ENCODE data around the gene AMOTL2.

Gene AMOTL2

DNA sequence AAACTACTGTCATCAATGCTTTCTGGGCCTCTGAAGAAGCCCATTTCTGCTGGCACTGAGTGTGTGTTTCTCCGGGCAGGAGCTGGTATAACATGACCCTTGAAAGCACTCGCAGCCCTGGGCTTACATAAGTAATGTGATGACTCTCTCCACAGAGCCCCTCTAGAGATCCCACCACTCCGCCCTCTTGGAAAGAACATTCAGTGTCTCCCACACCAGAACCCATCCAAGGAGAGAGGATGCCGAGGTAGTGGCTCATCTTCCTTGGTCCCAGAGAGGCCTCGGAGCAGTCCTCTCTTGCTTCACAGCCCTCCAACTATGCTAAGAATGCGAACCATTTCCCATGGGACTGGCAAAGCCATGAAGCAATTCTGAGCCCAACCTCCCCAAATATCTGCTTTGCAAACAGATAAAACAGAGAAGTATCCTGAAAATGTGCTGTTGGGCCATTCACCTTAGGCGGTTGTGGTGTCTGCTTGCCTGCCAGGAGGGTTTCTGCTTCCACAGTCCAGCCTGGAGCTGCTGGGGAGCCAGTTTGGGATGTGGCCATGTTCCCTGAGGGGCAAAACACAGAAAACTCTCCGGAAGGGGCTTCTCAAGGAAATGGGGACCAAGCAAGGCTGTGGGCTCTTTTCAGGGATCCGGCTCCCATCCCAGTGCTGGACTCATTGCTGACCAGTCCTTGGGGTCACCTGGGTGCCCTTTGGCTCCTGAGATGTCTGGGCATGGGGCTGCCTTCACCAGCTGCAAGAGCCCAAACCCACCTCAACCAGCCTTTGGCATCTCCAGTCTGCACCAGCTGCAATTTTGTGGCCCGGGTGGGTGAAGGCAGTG is 47.3 kb downstream of the AMOTL2 start:
- H3K27ac ChIP-seq (ENCODE audit: poor library complexity, severe bottlenecking) = peak overlapping the region; percentile 100
- peaks cover 64% of the 10 kb centered on the region for H3K4me1 ChIP-seq (ENCODE audit: insufficient read depth, poor library complexity, severe bottlenecking)
- no peak overlapping the region for H3K4me3 ChIP-seq (ENCODE audit: severe bottlenecking)
- H3K9me3 ChIP-seq (ENCODE audit: severe bottlenecking) = no peaks in the 10 kb centered on the region
- DNase-seq (ENCODE audit: low spot score) (peak; percentile 91), ATAC-seq (ENCODE audit: low read depth) (peak; percentile 73)
- TF ChIP-seq, protein P1, sequence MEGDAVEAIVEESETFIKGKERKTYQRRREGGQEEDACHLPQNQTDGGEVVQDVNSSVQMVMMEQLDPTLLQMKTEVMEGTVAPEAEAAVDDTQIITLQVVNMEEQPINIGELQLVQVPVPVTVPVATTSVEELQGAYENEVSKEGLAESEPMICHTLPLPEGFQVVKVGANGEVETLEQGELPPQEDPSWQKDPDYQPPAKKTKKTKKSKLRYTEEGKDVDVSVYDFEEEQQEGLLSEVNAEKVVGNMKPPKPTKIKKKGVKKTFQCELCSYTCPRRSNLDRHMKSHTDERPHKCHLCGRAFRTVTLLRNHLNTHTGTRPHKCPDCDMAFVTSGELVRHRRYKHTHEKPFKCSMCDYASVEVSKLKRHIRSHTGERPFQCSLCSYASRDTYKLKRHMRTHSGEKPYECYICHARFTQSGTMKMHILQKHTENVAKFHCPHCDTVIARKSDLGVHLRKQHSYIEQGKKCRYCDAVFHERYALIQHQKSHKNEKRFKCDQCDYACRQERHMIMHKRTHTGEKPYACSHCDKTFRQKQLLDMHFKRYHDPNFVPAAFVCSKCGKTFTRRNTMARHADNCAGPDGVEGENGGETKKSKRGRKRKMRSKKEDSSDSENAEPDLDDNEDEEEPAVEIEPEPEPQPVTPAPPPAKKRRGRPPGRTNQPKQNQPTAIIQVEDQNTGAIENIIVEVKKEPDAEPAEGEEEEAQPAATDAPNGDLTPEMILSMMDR (IDR thresholded peaks at IDR 0.05; ENCODE audit: poor library complexity, severe bottlenecking) = no peak
- no peaks in the 10 kb centered on the region for H3K36me3 ChIP-seq (ENCODE audit: low read depth)
- H3K27me3 ChIP-seq (ENCODE audit: insufficient read depth, poor library complexity, severe bottlenecking) = no peaks in the 10 kb centered on the region

DNA sequence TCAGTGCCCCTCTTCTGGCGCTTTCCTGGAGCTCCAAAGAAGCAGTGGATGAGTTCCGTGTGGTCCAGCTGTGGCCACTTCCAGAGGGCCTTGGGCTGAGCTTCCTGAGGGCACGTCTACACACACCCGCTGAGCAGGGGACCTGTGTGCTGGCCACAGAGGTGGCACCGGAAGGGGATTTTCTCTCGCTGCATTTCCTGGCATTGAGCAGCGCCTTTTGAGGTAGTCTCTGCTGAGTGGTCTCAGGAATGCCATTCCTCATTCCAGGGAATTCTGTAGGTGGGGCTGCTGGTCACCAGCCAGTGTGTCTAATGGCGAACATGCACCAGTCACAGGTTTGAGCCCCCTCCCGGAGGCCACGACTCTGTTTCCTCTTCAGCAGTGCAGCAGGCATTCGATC is 48.1 kb downstream of the AMOTL2 start:
- H3K27ac ChIP-seq (ENCODE audit: poor library complexity, severe bottlenecking) = peak overlapping the region; percentile 100
- DNase-seq (ENCODE audit: low spot score) (peak; percentile 23), ATAC-seq (ENCODE audit: low read depth) (no peak)
- H3K4me1 ChIP-seq (ENCODE audit: insufficient read depth, poor library complexity, severe bottlenecking) = peaks cover 56% of the 10 kb centered on the region
- H3K9me3 ChIP-seq (ENCODE audit: severe bottlenecking) = no peaks in the 10 kb centered on the region
- H3K27me3 ChIP-seq (ENCODE audit: insufficient read depth, poor library complexity, severe bottlenecking) = no peaks in the 10 kb centered on the region
- no peak overlapping the region for H3K4me3 ChIP-seq (ENCODE audit: severe bottlenecking)
- H3K36me3 ChIP-seq (ENCODE audit: low read depth) = no peaks in the 10 kb centered on the region
- TF ChIP-seq, protein P1 (IDR thresholded peaks at IDR 0.05; ENCODE audit: poor library complexity, severe bottlenecking) = no peak

DNA sequence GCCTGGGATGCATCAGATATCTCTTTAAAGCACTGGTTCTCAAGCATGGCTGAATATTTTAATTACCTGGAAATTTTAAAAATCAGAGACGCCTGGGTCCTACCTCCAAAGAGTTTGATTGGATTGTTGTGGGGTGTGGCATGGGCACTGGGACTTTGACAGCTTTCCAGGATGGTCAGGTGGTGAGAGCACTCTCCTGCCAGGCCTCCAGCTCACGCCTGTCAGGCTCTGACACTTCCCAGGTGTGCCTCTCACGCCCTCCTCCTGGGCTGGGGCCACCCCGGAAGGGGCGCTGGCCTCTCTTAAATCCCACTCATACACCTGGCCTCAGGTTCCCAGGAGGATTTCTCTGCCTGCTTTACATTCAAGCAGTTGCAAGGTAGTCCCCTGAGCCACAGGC is 48.5 kb downstream of the AMOTL2 start:
- TF ChIP-seq, protein P1 (IDR thresholded peaks at IDR 0.05; ENCODE audit: poor library complexity, severe bottlenecking) = no peak
- H3K27ac ChIP-seq (ENCODE audit: poor library complexity, severe bottlenecking) = peak overlapping the region; percentile 100

DNA sequence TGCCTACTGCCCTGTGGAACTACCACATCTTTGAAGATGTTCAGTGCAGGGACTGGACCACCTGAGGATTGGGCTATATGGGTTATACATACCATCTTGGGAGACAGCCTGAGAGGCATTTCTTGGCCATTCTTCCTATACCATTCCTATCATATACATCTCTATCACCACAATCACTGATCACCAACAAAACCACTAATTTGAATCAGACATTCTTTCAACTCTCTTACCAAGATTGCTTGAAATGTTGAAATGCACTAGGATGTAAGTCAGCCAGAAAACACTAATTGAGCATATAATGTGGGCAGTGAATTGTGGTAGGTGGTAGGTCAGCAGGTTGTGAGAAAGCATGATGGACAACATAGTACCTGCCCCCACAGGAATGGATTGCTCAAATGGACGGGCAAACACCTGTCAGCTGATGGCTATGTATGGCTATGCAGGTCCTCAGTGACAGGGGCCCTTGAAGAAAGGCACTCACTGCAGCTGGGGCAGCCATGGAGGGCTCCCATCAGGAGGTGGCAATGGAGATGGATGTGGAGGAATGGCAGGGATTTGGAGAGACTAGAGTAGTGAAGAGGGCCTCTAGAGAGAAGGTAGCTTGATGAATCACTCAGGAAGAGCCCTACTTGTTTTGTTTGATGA is 49.1 kb downstream of the AMOTL2 start:
- TF ChIP-seq, protein P1 (IDR thresholded peaks at IDR 0.05; ENCODE audit: poor library complexity, severe bottlenecking) = no peak

More for the DNA sequence above, 48.5 kb downstream of the AMOTL2 start:
- Histone ChIP-seq H3K36me3 (ENCODE audit: low read depth) (no peaks in the 10 kb centered on the region), H3K9me3 (ENCODE audit: severe bottlenecking) (no peaks in the 10 kb centered on the region), H3K4me3 (ENCODE audit: severe bottlenecking) (no peak overlapping the region), H3K27me3 (ENCODE audit: insufficient read depth, poor library complexity, severe bottlenecking) (no peaks in the 10 kb centered on the region), H3K4me1 (ENCODE audit: insufficient read depth, poor library complexity, severe bottlenecking) (peaks cover 56% of the 10 kb centered on the region)
- DNase-seq (ENCODE audit: low spot score) = peak; percentile 70
- ATAC-seq (ENCODE audit: low read depth) = peak; percentile 8; the same call in 2 of the 3 replicates

More for the DNA sequence above, 49.1 kb downstream of the AMOTL2 start:
- Histone ChIP-seq H3K4me3 (ENCODE audit: severe bottlenecking) (no peak overlapping the region), H3K27ac (ENCODE audit: poor library complexity, severe bottlenecking) (peak overlapping the region; percentile 100), H3K27me3 (ENCODE audit: insufficient read depth, poor library complexity, severe bottlenecking) (no peaks in the 10 kb centered on the region), H3K9me3 (ENCODE audit: severe bottlenecking) (no peaks in the 10 kb centered on the region), H3K36me3 (ENCODE audit: low read depth) (no peaks in the 10 kb centered on the region), H3K4me1 (ENCODE audit: insufficient read depth, poor library complexity, severe bottlenecking) (peaks cover 58% of the 10 kb centered on the region)
- ATAC-seq (ENCODE audit: low read depth) (no peak), DNase-seq (ENCODE audit: low spot score) (no peak)
